ENCODE data around the gene SNX10.

SNX10 gene

DNA sequence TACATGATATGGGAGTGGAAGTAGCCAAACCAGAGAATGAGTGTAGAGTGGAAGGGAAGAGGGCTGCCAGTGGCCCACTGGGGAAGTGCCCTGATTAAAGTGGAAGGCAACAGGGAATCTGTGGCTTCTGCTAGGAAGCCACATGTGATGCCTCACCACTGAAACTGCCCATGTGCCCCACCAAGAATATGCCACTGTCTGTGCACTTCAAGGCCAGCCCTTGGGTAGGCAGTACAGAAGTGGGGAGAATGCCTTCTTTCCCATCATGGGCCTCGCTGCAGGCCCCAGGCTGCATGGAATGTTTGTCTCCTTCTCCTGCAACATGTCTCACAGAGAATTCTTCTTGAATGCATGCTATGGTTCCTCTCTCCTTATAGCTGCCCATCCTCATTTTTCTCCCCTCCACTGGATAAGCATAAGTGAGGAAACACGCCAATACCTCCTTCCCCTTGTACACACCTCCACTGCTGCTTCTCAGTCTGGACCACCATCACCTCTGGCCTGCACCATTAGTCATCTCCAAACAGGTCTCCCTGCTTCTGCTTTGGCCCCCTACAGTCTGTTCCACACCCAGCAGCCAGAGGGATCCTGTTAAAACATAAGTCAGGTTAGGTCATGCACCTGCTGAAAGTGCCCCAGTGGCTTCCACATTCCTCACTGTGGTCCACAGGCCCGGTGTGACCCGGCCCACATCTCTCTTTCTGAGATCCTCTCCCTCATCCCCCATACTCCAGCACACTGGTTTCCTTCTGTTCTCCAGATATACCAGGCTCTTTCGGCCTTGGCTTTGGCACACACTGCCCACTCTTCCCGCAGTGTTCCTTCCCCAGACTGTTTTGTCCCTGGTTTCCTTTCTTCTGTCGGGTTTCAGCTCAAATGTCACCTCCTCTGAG, 37.1 kb downstream of the SNX10 start:
- POLR2A ChIA-PET = no interaction called here
- CTCF ChIA-PET = interaction anchor here (0.6 kb wide), 1 partner anchor 194 kb away, joined by 3 read pairs; no protein-coding TSS in a partner anchor

DNA sequence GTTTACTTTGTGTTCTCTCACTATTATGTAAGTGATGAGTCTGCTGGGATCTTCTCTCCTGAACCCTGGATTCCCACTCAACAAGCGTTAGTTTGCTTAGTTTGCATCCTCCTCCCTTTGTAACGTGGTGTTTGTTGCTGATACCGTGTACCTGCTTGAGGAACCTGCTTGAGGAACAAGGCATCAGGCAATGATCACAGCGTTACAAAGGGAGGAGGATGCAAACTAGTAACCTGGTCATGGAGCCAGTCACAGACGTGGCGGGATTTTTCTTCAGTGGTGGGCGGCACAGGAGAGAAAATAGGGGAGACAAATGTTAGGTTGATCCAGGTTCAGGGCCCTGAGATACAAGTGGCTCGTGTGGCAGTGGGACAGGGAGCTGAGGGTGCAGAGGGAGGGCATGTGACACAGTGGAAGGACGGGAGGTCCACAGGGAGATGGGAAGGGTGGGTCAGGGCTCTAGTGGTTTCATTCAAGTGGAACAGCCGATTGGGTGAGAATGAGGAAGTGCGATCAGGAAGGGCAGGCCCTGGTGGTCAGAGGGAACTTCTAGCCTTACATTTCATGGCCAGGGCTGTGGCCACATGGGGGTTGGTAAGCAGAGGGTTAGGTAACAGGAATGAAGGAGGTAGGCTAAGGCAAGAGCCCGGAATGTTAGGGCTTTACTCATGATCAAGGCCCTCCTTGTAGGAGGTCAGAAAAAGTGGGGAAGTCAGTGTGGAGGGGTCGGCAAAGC, 38.0 kb downstream of the SNX10 start:
- ChIA-PET POLR2A (no interaction called here), CTCF (interaction anchor here (0.6 kb wide), 1 partner anchor 195 kb away, joined by 3 read pairs; no protein-coding TSS in a partner anchor)
- TF ChIP-seq FOXM1 (IDR thresholded peaks at IDR 0.05; ENCODE audit: borderline replicate concordance) = no peak
- no peak for TF ChIP-seq NFRKB (IDR thresholded peaks at IDR 0.05)
- no peak for TF ChIP-seq L3MBTL2 (conservative IDR thresholded peaks at IDR 0.05)
- no peak for TF ChIP-seq ELF4 (IDR thresholded peaks at IDR 0.05)
- no peak for TF ChIP-seq CTBP1 (IDR thresholded peaks at IDR 0.05; ENCODE audit: borderline replicate concordance)
- TF ChIP-seq LEF1 (IDR thresholded peaks at IDR 0.05; ENCODE audit: borderline replicate concordance) = no peak
- TF ChIP-seq FOXK2 (IDR thresholded peaks at IDR 0.05) = no peak
- no peak for TF ChIP-seq HDGF (IDR thresholded peaks at IDR 0.05; ENCODE audit: borderline replicate concordance)
- no peak for TF ChIP-seq BHLHE40 (IDR thresholded peaks at IDR 0.05; ENCODE audit: borderline replicate concordance)
- TF ChIP-seq TARDBP (IDR thresholded peaks at IDR 0.05) = no peak
- no peak for DNase-seq (ENCODE audit: extremely low spot score)

More for the DNA sequence above, 37.1 kb downstream of the SNX10 start:
- no peak for TF ChIP-seq CTBP1 (IDR thresholded peaks at IDR 0.05; ENCODE audit: borderline replicate concordance)
- no peak for TF ChIP-seq SP1 (IDR thresholded peaks at IDR 0.05)
- no peak for TF ChIP-seq ELF4 (IDR thresholded peaks at IDR 0.05)
- no peak for TF ChIP-seq FOXA1 (IDR thresholded peaks at IDR 0.05)
- no peak for TF ChIP-seq LEF1 (IDR thresholded peaks at IDR 0.05; ENCODE audit: borderline replicate concordance)
- no peak for TF ChIP-seq ARNT (IDR thresholded peaks at IDR 0.05)
- no peak for TF ChIP-seq FOXM1 (IDR thresholded peaks at IDR 0.05; ENCODE audit: borderline replicate concordance)
- no peak for TF ChIP-seq ZNF384 (IDR thresholded peaks at IDR 0.05)
- no peak for TF ChIP-seq BHLHE40 (IDR thresholded peaks at IDR 0.05; ENCODE audit: borderline replicate concordance)
- TF ChIP-seq FOXK2 (IDR thresholded peaks at IDR 0.05) = no peak
- TF ChIP-seq, protein P1, sequence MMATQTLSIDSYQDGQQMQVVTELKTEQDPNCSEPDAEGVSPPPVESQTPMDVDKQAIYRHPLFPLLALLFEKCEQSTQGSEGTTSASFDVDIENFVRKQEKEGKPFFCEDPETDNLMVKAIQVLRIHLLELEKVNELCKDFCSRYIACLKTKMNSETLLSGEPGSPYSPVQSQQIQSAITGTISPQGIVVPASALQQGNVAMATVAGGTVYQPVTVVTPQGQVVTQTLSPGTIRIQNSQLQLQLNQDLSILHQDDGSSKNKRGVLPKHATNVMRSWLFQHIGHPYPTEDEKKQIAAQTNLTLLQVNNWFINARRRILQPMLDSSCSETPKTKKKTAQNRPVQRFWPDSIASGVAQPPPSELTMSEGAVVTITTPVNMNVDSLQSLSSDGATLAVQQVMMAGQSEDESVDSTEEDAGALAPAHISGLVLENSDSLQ (IDR thresholded peaks at IDR 0.05) = no peak
- TF ChIP-seq L3MBTL2 (conservative IDR thresholded peaks at IDR 0.05) = no peak
- no peak for TF ChIP-seq TARDBP (IDR thresholded peaks at IDR 0.05)
- TF ChIP-seq NFRKB (IDR thresholded peaks at IDR 0.05) = no peak
- no peak for DNase-seq (ENCODE audit: extremely low spot score)

DNA sequence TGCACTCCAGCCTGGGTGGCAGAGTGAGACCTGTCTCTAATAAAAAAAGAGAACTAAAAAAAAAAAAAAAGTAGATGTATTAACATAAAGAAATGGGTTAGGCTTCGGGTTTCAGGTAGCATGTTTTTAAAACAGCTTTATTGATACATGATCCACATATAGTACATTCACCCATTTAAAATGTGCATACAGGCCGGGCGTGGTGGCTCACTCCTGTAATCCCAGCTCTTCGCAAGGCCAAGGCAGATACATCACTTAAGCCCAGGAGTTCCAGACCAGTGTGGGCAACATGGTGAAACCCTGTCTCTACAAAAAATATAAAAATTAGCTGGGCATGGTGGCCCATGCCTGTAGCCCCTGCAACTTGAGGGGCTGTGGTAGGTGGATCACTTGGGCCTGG, 39.5 kb downstream of the SNX10 start:
- POLR2A ChIA-PET = no interaction called here

DNA sequence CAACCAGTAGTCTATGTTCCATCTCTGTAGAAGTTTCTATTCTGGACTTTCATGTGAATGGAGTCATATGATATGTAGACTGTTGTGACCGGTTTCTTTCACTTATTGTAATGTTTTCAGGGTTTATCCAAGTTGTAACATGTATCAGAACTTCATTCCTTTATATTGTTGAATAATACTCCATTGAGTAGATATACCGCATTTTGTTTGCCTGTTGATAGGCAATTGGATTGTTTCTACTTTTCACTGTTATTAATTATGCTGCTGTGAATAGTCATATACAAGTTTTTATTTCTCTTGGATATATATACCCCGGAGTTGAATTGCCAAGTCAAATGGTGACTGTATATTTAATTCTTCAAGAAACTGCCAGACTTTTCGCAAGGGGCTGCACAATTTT, 40.1 kb downstream of the SNX10 start:
- TF ChIP-seq ARNT (IDR thresholded peaks at IDR 0.05) (no peak), TARDBP (IDR thresholded peaks at IDR 0.05) (no peak), ELF4 (IDR thresholded peaks at IDR 0.05) (no peak), ZNF384 (IDR thresholded peaks at IDR 0.05) (no peak), NFRKB (IDR thresholded peaks at IDR 0.05) (no peak), HDGF (IDR thresholded peaks at IDR 0.05; ENCODE audit: borderline replicate concordance) (no peak), SUZ12 (IDR thresholded peaks at IDR 0.05) (no peak), L3MBTL2 (conservative IDR thresholded peaks at IDR 0.05) (no peak), CTBP1 (IDR thresholded peaks at IDR 0.05; ENCODE audit: borderline replicate concordance) (no peak), BHLHE40 (IDR thresholded peaks at IDR 0.05; ENCODE audit: borderline replicate concordance) (no peak), LEF1 (IDR thresholded peaks at IDR 0.05; ENCODE audit: borderline replicate concordance) (no peak), FOXM1 (IDR thresholded peaks at IDR 0.05; ENCODE audit: borderline replicate concordance) (no peak)
- TF ChIP-seq, protein P1 (IDR thresholded peaks at IDR 0.05) = no peak
- CTCF ChIA-PET = no interaction called here
- DNase-seq (ENCODE audit: extremely low spot score) = no peak
- POLR2A ChIA-PET = no interaction called here

More for the DNA sequence above, 39.5 kb downstream of the SNX10 start:
- CTCF ChIA-PET = no interaction called here
- no peak for TF ChIP-seq FOXK2 (IDR thresholded peaks at IDR 0.05)
- TF ChIP-seq ARNT (IDR thresholded peaks at IDR 0.05) = no peak
- TF ChIP-seq HDGF (IDR thresholded peaks at IDR 0.05; ENCODE audit: borderline replicate concordance) = no peak
- no peak for DNase-seq (ENCODE audit: extremely low spot score)

DNA sequence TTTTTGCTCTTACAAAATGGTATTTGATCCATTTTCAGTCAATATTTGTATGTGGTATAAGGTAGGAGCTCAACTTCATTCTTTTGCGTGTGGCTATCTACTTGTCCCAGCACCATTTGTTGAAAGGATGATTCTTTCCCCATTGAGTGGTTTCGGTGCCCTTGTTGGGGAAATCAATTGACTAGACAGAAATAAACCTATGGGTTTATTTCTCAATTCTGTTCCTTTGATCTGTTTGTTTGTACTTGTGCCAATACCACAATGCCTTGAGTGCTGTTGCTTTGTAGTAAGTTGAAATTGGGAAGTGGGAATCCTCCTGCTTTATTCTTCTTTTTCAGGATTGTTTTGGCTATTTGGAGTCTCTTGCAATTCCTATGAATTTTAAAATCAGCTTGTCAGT, 41.0 kb downstream of the SNX10 start:
- ChIA-PET POLR2A (no interaction called here), CTCF (no interaction called here)
- no peak for TF ChIP-seq SUZ12 (IDR thresholded peaks at IDR 0.05)
- no peak for DNase-seq (ENCODE audit: extremely low spot score)

DNA sequence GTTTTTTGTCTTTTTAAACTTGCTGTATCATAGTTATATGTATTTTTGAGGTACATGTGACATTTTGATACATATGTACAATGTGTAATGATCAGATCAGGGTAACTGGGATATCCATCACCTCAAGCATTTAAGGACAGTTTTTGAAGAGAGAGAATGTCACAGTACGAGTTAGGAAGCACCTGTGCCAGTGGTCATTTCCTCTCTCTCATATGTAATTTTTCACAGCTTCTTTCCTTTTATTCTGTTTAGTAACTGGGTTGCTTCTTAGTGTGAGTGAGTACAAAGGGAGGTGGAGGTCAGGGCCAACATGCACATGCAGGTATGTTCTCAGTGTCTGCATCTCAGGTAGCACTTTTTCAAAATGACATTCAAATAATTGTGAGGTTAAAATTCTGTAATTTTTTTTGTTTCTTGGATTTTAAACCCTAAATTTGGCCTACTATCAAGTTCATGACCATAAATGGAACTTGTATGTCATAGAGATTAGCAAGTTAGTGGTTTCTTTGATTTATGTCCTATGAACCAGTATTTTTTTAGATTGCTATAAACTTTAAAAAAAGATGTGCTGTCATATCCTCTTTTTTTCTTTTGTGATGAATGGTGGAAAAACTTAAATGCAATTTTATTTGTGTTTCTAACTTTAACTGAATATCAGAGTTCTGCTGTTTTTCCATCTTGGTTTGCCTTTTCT, 42.7 kb downstream of the SNX10 start:
- CTCF ChIA-PET = no interaction called here
- POLR2A ChIA-PET = no interaction called here
- DNase-seq (ENCODE audit: extremely low spot score) = no peak
- TF ChIP-seq SP1 (IDR thresholded peaks at IDR 0.05) = no peak
- TF ChIP-seq ELF4 (IDR thresholded peaks at IDR 0.05) = no peak
- no peak for TF ChIP-seq L3MBTL2 (conservative IDR thresholded peaks at IDR 0.05)

Data from HEK293T (cell line).